Activated CD8-positive, alpha-beta memory T cell treated with anti-CD3 and anti-CD28 coated beads for 24 hours (primary cell): ENCODE results near the gene CDC42EP3.

Experiments used
- DNase-seq: peaks from one replicate; pipeline ENCODE4 v3.0.0-alpha.2; 2020

The CDC42EP3 gene

GRCh38 chr2:37654419-37654818, 17.0 kb downstream of the CDC42EP3 start:
- DNase-seq, result no peak

- DNase-seq, result no peak
These were observed 17.6 kb downstream of the CDC42EP3 start for GRCh38 chr2:37653805-37654378.

- no peak for DNase-seq
These were observed 18.3 kb downstream of the CDC42EP3 start for GRCh38 chr2:37653093-37653492.

GRCh38 chr2:37652199-37652640, 19.2 kb downstream of the CDC42EP3 start:
- DNase-seq, result no peak

GRCh38 chr2:37650548-37651093, 20.8 kb downstream of the CDC42EP3 start:
- DNase-seq, result no peak

GRCh38 chr2:37649518-37649917, 21.9 kb downstream of the CDC42EP3 start:
- no peak for DNase-seq

GRCh38 chr2:37648331-37649011, 23.0 kb downstream of the CDC42EP3 start:
- no peak for DNase-seq

GRCh38 chr2:37647971-37648330, 23.5 kb downstream of the CDC42EP3 start:
- DNase-seq, result no peak

GRCh38 chr2:37645836-37646235, 25.6 kb downstream of the CDC42EP3 start:
- DNase-seq, result no peak

- DNase-seq, result no peak
These were observed 26.1 kb downstream of the CDC42EP3 start for GRCh38 chr2:37645362-37645761.

GRCh38 chr2:37644191-37644590, 27.3 kb downstream of the CDC42EP3 start:
- no peak for DNase-seq

- DNase-seq, result no peak
These were observed 27.7 kb downstream of the CDC42EP3 start for GRCh38 chr2:37643730-37644078.

- no peak for DNase-seq
These were observed 28.3 kb downstream of the CDC42EP3 start for GRCh38 chr2:37642907-37643729.

- DNase-seq, result no peak
These were observed 29.8 kb downstream of the CDC42EP3 start for GRCh38 chr2:37641582-37642171.

GRCh38 chr2:37639631-37640030, 31.8 kb downstream of the CDC42EP3 start:
- no peak for DNase-seq

GRCh38 chr2:37638973-37639372, 32.5 kb downstream of the CDC42EP3 start:
- no peak for DNase-seq

GRCh38 chr2:37637985-37638384, 33.5 kb downstream of the CDC42EP3 start:
- no peak for DNase-seq

- DNase-seq, result no peak
These were observed 34.1 kb downstream of the CDC42EP3 start for GRCh38 chr2:37637190-37637860.

- no peak for DNase-seq
These were observed 34.9 kb downstream of the CDC42EP3 start for GRCh38 chr2:37636381-37637066.

GRCh38 chr2:37635504-37636380, 35.7 kb downstream of the CDC42EP3 start:
- peak; percentile 86 for DNase-seq

GRCh38 chr2:37634914-37635503, 36.4 kb downstream of the CDC42EP3 start:
- DNase-seq, result peak; percentile 82
